Cardiac muscle cell (in vitro differentiated cells and primary cell): ENCODE measurements around the gene HSPB7. TPM values are rescaled to one million over a fixed set of nuclear protein-coding genes. Genes with fewer than 3 reads are reported as not detected.

Experiments used
- DNase-seq, 2 donors: peaks; one replicate each; pipeline versions ENCODE4 v3.0.0 to v3.0.0-alpha.2; 2010 to 2017; ENCODE audit warnings: low read depth in 1 of 2, low spot score in 1 of 2
- H3K27ac ChIP-seq: fragments of 200-600 bp; sonication (generic); 2 replicates; pipeline ENCODE4 v1.5.1; 2016
- H3K27me3 ChIP-seq: fragments of 200-600 bp; sonication (generic); 2 replicates; pipeline ENCODE4 v1.6.0; 2016; ENCODE audit warnings: control low read depth
- H3K36me3 ChIP-seq: fragments of 200-600 bp; sonication (generic); 2 replicates; pipeline ENCODE4 v1.5.1; 2016; ENCODE audit warnings: control low read depth
- H3K4me1 ChIP-seq: fragments of 200-600 bp; sonication (generic); 2 replicates; pipeline ENCODE4 v1.8.1; 2017; ENCODE audit warnings: low read depth, mild to moderate bottlenecking, mixed run types
- H3K4me3 ChIP-seq: fragments of 200-600 bp; sonication (generic); 2 replicates; pipeline ENCODE4 v1.5.1; 2016; ENCODE audit warnings: mild to moderate bottlenecking
- H3K9me3 ChIP-seq: fragments of 200-600 bp; sonication (generic); 2 replicates; pipeline ENCODE4 v1.5.1; 2017; ENCODE audit warnings: low read depth, mild to moderate bottlenecking, control low read depth
- CTCF ChIP-seq: IDR thresholded peaks from 2 replicates; pipeline ENCODE4 v1.5.1; 2012; ENCODE audit warnings: low read depth, mild to moderate bottlenecking, low read length
- polyA plus RNA-seq: library from polyadenylated mRNA; unstranded; fragments of >200 nt; fragmentation: Nextera tagmentation; extraction: Ambion mirVana; gene quantifications from 2 replicates; pipeline ENCODE4 v1.2.1, GENCODE V29; 2016
- total RNA-seq: library from RNA; depleted of rRNA; stranded (reverse); fragments of >200 nt; gene quantifications from 2 replicates; pipeline ENCODE4 v1.2.3, GENCODE V29; 2016

HSPB7 gene
- total and polyA plus RNA-seq, 2 experiments from 2014 or later = 509 to 2,165 TPM

GRCh38 chr1:15997637-15998280, 20.1 kb downstream of the HSPB7 start:
- no peak for TF ChIP-seq CTCF
- Histone ChIP-seq H3K27me3 (no peaks in the 10 kb centered on the region), H3K4me3 (no peak overlapping the region), H3K36me3 (no peaks in the 10 kb centered on the region), H3K9me3 (no peaks in the 10 kb centered on the region), H3K27ac (no peak overlapping the region), H3K4me1 (no peaks in the 10 kb centered on the region)
- no peak for DNase-seq

- Histone ChIP-seq H3K27ac (no peak overlapping the region), H3K4me3 (no peak overlapping the region), H3K4me1 (no peaks in the 10 kb centered on the region), H3K27me3 (no peaks in the 10 kb centered on the region), H3K9me3 (no peaks in the 10 kb centered on the region), H3K36me3 (no peaks in the 10 kb centered on the region)
- DNase-seq = no peak
- TF ChIP-seq CTCF = no peak
Measured at GRCh38 chr1:15997076-15997585, 20.7 kb downstream of the HSPB7 start.

GRCh38 chr1:15994590-15995351, 23.1 kb downstream of the HSPB7 start:
- peak; percentile 85 for TF ChIP-seq CTCF
- Histone ChIP-seq H3K27ac (no peak overlapping the region), H3K4me1 (no peaks in the 10 kb centered on the region), H3K4me3 (no peak overlapping the region), H3K36me3 (no peaks in the 10 kb centered on the region), H3K9me3 (no peaks in the 10 kb centered on the region), H3K27me3 (no peaks in the 10 kb centered on the region)
- DNase-seq = peak; percentile 60 to 76

GRCh38 chr1:15994081-15994480, 23.8 kb downstream of the HSPB7 start:
- Histone ChIP-seq H3K36me3 (no peaks in the 10 kb centered on the region), H3K27me3 (no peaks in the 10 kb centered on the region), H3K4me3 (no peak overlapping the region), H3K27ac (no peak overlapping the region), H3K9me3 (no peaks in the 10 kb centered on the region), H3K4me1 (no peaks in the 10 kb centered on the region)
- no peak for TF ChIP-seq CTCF
- no peak for DNase-seq

GRCh38 chr1:15993666-15994065, 24.2 kb downstream of the HSPB7 start:
- TF ChIP-seq CTCF = no peak
- H3K4me1 ChIP-seq = no peaks in the 10 kb centered on the region
- no peak overlapping the region for H3K4me3 ChIP-seq
- no peak overlapping the region for H3K27ac ChIP-seq
- H3K9me3 ChIP-seq = no peaks in the 10 kb centered on the region
- no peaks in the 10 kb centered on the region for H3K36me3 ChIP-seq
- DNase-seq = no peak
- H3K27me3 ChIP-seq = no peaks in the 10 kb centered on the region
